Panc1 (cell line): Measurements from ENCODE around the gene NEURL1B. TPM values are rescaled to one million over a fixed set of nuclear protein-coding genes. Genes with fewer than 3 reads are reported as not detected.

Experiments
- ATAC-seq: fragments of 200-7000 bp; cut with Tn5 transposase; 2 replicates; pipeline ENCODE4 v1.9.1; 2020; ENCODE audit warnings: mild to moderate bottlenecking, moderate library complexity
- BruUV-seq: library from RNA; stranded (reverse); fragments of 400-500 nt; replicated peaks from 2 replicates; lab custom pipeline; 2021; lab: Mats Ljungman, UMichigan
- CTCF ChIA-PET: fragments of 300-600 bp; sonication (Branson Sonifier 250); formaldehyde crosslinking; loops from one replicate; lab custom pipeline; 2022; ENCODE audit warnings: antibody characterized with exemption; lab: Charles Lee
- POLR2A ChIA-PET: fragments of 300-600 bp; sonication (Branson Sonifier 250); formaldehyde crosslinking; loops from one replicate; lab custom pipeline; 2022; ENCODE audit warnings: antibody characterized with exemption; lab: Charles Lee
- DNase-seq: peaks from one replicate; pipeline ENCODE4 v3.0.0-alpha.2; 2010; ENCODE audit warnings: low read depth, low spot score
- H3K27ac ChIP-seq: 2 replicates; pipeline ENCODE4 v1.5.1; 2011; ENCODE audit warnings: mild to moderate bottlenecking, low read length, inconsistent platforms
- H3K27me3 ChIP-seq: fragments of 200-500 bp; sonication (Bioruptor generic); 2 replicates; pipeline ENCODE4 v1.6.0; 2014; ENCODE audit warnings: low read length, inconsistent platforms; ENCODE audit not compliant: control insufficient read depth, insufficient read depth
- H3K36me3 ChIP-seq: fragments of 200-500 bp; sonication (Bioruptor generic); 2 replicates; pipeline ENCODE4 v1.5.1; 2014; ENCODE audit warnings: inconsistent platforms, mild to moderate bottlenecking, low read length, moderate library complexity; ENCODE audit not compliant: control insufficient read depth, insufficient read depth
- H3K4me1 ChIP-seq: 2 replicates; pipeline ENCODE4 v1.5.1; 2011; ENCODE audit warnings: inconsistent platforms, mild to moderate bottlenecking, low read length, moderate library complexity; ENCODE audit not compliant: control insufficient read depth, insufficient read depth
- H3K4me3 ChIP-seq, 2 experiments: 2 replicates each; pipeline ENCODE4 v1.5.1; 2011 to 2012; ENCODE audit warnings: low read depth in 2 of 2, low read length in 2 of 2, mild to moderate bottlenecking in 2 of 2, inconsistent platforms in 1 of 2, moderate library complexity in 1 of 2
- H3K9me3 ChIP-seq: fragments of 200-500 bp; sonication (Bioruptor generic); 2 replicates; pipeline ENCODE4 v1.5.1; 2014; ENCODE audit warnings: low read depth, mild to moderate bottlenecking, inconsistent platforms, low read length, moderate library complexity; ENCODE audit not compliant: control insufficient read depth, insufficient read depth
- POLR2AphosphoS5 ChIP-seq: IDR thresholded peaks from 2 replicates; pipeline ENCODE4 v1.6.1; 2012; ENCODE audit warnings: mild to moderate bottlenecking, low read depth, low read length, moderate library complexity
- SIN3A ChIP-seq: IDR thresholded peaks from 2 replicates; pipeline ENCODE4 v1.6.1; 2012; ENCODE audit warnings: low read depth, mild to moderate bottlenecking, low read length, moderate library complexity, borderline replicate concordance; ENCODE audit not compliant: insufficient read depth
- TCF7L2 ChIP-seq: IDR thresholded peaks from 2 replicates; pipeline ENCODE4 v1.6.1; 2011; ENCODE audit warnings: mild to moderate bottlenecking, low read depth, low read length, inconsistent platforms
- in situ Hi-C: cut with HindIII; loops from 2 replicates; pipeline ENCODE4 v1.10.0; 2016; ENCODE audit warnings: low sequenced_read_pairs, low pct_unique_long_range_greater_than_20kb
- intact Hi-C: fragments of 100-400 bp; cut with micrococcal nuclease; formaldehyde crosslinking; loops from one replicate; pipeline ENCODE4 v1.10.0; 2022; ENCODE audit not compliant: unreplicated experiment
- total RNA-seq: library from RNA; stranded (reverse); gene quantifications from one replicate; pipeline ENCODE4 v1.2.1, GENCODE V29; 2021; ENCODE audit not compliant: unreplicated experiment
- TF ChIP-seq, protein P1 (sequence below), 2 experiments: IDR thresholded peaks; 2 replicates each; pipeline ENCODE4 v1.6.1; 2011 to 2012; ENCODE audit warnings: low read depth in 2 of 2, control low read depth in 1 of 2, low read length in 1 of 2, mild to moderate bottlenecking in 1 of 2, moderate library complexity in 1 of 2; ENCODE audit not compliant: insufficient read depth in 1 of 2
- TF ChIP-seq, protein P2 (sequence below): fragments of 450-650 bp; IDR thresholded peaks from 2 replicates; pipeline ENCODE4 v1.5.1; 2017; ENCODE audit warnings: mild to moderate bottlenecking

Gene NEURL1B
- total RNA-seq, 1 experiment from 2014 or later: 5.3 TPM

- POLR2A ChIA-PET: no interaction called here
- no peak overlapping the region for H3K27ac ChIP-seq
- in situ Hi-C loops (no loop called here), intact Hi-C loops (no loop called here)
- DNase-seq: no peak
- H3K4me3 ChIP-seq: no peak overlapping the region
- ATAC-seq: no peak
- no peaks in the 10 kb centered on the region for H3K4me1 ChIP-seq
- CTCF ChIA-PET: no interaction called here
- no TSS peak for BruUV-seq
- no peaks in the 10 kb centered on the region for H3K36me3 ChIP-seq
- no peaks in the 10 kb centered on the region for H3K27me3 ChIP-seq
- no peaks in the 10 kb centered on the region for H3K9me3 ChIP-seq
- TF ChIP-seq SIN3A: no peak
- no peak for TF ChIP-seq POLR2AphosphoS5
- TF ChIP-seq, protein P1, sequence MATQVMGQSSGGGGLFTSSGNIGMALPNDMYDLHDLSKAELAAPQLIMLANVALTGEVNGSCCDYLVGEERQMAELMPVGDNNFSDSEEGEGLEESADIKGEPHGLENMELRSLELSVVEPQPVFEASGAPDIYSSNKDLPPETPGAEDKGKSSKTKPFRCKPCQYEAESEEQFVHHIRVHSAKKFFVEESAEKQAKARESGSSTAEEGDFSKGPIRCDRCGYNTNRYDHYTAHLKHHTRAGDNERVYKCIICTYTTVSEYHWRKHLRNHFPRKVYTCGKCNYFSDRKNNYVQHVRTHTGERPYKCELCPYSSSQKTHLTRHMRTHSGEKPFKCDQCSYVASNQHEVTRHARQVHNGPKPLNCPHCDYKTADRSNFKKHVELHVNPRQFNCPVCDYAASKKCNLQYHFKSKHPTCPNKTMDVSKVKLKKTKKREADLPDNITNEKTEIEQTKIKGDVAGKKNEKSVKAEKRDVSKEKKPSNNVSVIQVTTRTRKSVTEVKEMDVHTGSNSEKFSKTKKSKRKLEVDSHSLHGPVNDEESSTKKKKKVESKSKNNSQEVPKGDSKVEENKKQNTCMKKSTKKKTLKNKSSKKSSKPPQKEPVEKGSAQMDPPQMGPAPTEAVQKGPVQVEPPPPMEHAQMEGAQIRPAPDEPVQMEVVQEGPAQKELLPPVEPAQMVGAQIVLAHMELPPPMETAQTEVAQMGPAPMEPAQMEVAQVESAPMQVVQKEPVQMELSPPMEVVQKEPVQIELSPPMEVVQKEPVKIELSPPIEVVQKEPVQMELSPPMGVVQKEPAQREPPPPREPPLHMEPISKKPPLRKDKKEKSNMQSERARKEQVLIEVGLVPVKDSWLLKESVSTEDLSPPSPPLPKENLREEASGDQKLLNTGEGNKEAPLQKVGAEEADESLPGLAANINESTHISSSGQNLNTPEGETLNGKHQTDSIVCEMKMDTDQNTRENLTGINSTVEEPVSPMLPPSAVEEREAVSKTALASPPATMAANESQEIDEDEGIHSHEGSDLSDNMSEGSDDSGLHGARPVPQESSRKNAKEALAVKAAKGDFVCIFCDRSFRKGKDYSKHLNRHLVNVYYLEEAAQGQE (IDR thresholded peaks at IDR 0.05; ENCODE audit: insufficient read depth in 1 of 2, low read depth in 2 of 2, low read length in 1 of 2): no peak
- TF ChIP-seq, protein P2, sequence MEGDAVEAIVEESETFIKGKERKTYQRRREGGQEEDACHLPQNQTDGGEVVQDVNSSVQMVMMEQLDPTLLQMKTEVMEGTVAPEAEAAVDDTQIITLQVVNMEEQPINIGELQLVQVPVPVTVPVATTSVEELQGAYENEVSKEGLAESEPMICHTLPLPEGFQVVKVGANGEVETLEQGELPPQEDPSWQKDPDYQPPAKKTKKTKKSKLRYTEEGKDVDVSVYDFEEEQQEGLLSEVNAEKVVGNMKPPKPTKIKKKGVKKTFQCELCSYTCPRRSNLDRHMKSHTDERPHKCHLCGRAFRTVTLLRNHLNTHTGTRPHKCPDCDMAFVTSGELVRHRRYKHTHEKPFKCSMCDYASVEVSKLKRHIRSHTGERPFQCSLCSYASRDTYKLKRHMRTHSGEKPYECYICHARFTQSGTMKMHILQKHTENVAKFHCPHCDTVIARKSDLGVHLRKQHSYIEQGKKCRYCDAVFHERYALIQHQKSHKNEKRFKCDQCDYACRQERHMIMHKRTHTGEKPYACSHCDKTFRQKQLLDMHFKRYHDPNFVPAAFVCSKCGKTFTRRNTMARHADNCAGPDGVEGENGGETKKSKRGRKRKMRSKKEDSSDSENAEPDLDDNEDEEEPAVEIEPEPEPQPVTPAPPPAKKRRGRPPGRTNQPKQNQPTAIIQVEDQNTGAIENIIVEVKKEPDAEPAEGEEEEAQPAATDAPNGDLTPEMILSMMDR: no peak
- TF ChIP-seq TCF7L2: no peak
These were observed 42.8 kb downstream of the NEURL1B start for GRCh38 chr5:172683645-172684471.

GRCh38 chr5:172685091-172685490 is 44.0 kb downstream of the NEURL1B start:
- Histone ChIP-seq H3K9me3 (no peaks in the 10 kb centered on the region), H3K36me3 (no peaks in the 10 kb centered on the region), H3K27me3 (no peaks in the 10 kb centered on the region), H3K4me3 (no peak overlapping the region), H3K4me1 (no peaks in the 10 kb centered on the region), H3K27ac (no peak overlapping the region)
- in situ Hi-C loops: no loop called here
- no peak for DNase-seq
- TF ChIP-seq POLR2AphosphoS5 (no peak), SIN3A (no peak)
- TF ChIP-seq, protein P1 (IDR thresholded peaks at IDR 0.05; ENCODE audit: insufficient read depth in 1 of 2, low read depth in 2 of 2, low read length in 1 of 2): no peak
- POLR2A ChIA-PET: no interaction called here
- CTCF ChIA-PET: interaction anchor here (0.7 kb wide), 1 partner anchor 20 kb away, joined by 5 read pairs; no protein-coding TSS in a partner anchor
- intact Hi-C loops: no loop called here
- no TSS peak for BruUV-seq
- no peak for ATAC-seq
